GM10248 (cell line): ENCODE measurements around the gene PPM1J.

ENCODE experiments used
- CTCF ChIA-PET: fragments of 300-600 bp; sonication (Branson Sonifier 250); formaldehyde crosslinking; extraction: SDS; loops from one replicate; lab custom pipeline; 2021; ENCODE audit warnings: antibody characterized with exemption; lab: Yijun Ruan, JAX
- POLR2A ChIA-PET: fragments of 350-650 bp; sonication (Branson Sonifier 250); formaldehyde crosslinking; extraction: SDS; loops from one replicate; lab custom pipeline; 2020; ENCODE audit warnings: antibody characterized with exemption; lab: Yijun Ruan, JAX
- DNase-seq: peaks from one replicate; pipeline ENCODE4 v3.0.0; 2012; ENCODE audit errors: extremely low spot score
- CTCF ChIP-seq: IDR thresholded peaks from 2 replicates; pipeline ENCODE4 v1.5.1; 2012; ENCODE audit warnings: mild to moderate bottlenecking, low read depth; ENCODE audit errors: extremely low read depth, missing control alignments, control extremely low read depth

The PPM1J gene

GRCh38 chr1:112706505-112707220 lies 8.5 kb downstream of the PPM1J start, which contains the start of gene RHOC:
Gene RHOC (minus strand): TSS chr1:112707127. CDS start chr1:112703799, 3,328 bp downstream.
- ChIA-PET POLR2A (no interaction called here), CTCF (interaction anchor here (0.6 to 7.1 kb wide), 7 partner anchors 11 to 337 kb away, joined by 3 to 105 read pairs (median 9); partner anchors contain the start of genes CTTNBP2NL and PPM1J)
- no peak for TF ChIP-seq CTCF
- peak; percentile 90 for DNase-seq

GRCh38 chr1:112704934-112705627 lies 10.1 kb downstream of the PPM1J start:
- POLR2A ChIA-PET: interaction anchor here (0.6 to 1.7 kb wide), 6 partner anchors 10 to 311 kb away, joined by 4 to 9 read pairs (median 5); partner anchors contain the start of genes CTTNBP2NL, MOV10 and PPM1J
- CTCF ChIA-PET: interaction anchor here (0.9 to 2.8 kb wide), 12 partner anchors 9 to 368 kb away, joined by 3 to 18 read pairs (median 5); partner anchors contain the start of genes LRIG2, MOV10 and PPM1J
- peak; percentile 87 for DNase-seq
- no peak for TF ChIP-seq CTCF

- TF ChIP-seq CTCF: no peak
- CTCF ChIA-PET: interaction anchor here (0.8 to 2.8 kb wide), 16 partner anchors 9 to 368 kb away, joined by 3 to 18 read pairs (median 4); partner anchors contain the start of genes LRIG2, MOV10 and PPM1J
- POLR2A ChIA-PET: interaction anchor here (0.6 to 1.7 kb wide), 6 partner anchors 11 to 310 kb away, joined by 4 to 9 read pairs (median 5); partner anchors contain the start of genes CTTNBP2NL, MOV10 and PPM1J
- DNase-seq: no peak
Measured at GRCh38 chr1:112704391-112704933, 10.7 kb downstream of the PPM1J start.

- CTCF ChIA-PET: interaction anchor here (0.8 to 2.8 kb wide), 13 partner anchors 10 to 347 kb away, joined by 3 to 18 read pairs (median 4); partner anchors contain the start of genes CTTNBP2NL and PPM1J
- no peak for TF ChIP-seq CTCF
- DNase-seq: no peak
- POLR2A ChIA-PET: interaction anchor here (1.7 kb wide), 1 partner anchor 67 kb away, joined by 5 read pairs; no protein-coding TSS in a partner anchor
Measured at GRCh38 chr1:112703706-112704105, 11.4 kb downstream of the PPM1J start.

GRCh38 chr1:112702420-112703261 lies 12.5 kb downstream of the PPM1J start:
- ChIA-PET CTCF (interaction anchor here (0.7 to 2.8 kb wide), 11 partner anchors 8 to 312 kb away, joined by 3 to 15 read pairs (median 5); partner anchors contain the start of genes CTTNBP2NL, MOV10 and PPM1J), POLR2A (no interaction called here)
- DNase-seq: no peak
- no peak for TF ChIP-seq CTCF
